GM18502 (cell line): ENCODE data around the gene GMIP.

Source experiments
- ATAC-seq: cut with Tn5 transposase; IDR thresholded peaks from one replicate; pipeline ENCODE4 v1.9.1; 2021; ENCODE audit warnings: mild to moderate bottlenecking; ENCODE audit not compliant: unreplicated experiment, poor library complexity

The GMIP gene

DNA sequence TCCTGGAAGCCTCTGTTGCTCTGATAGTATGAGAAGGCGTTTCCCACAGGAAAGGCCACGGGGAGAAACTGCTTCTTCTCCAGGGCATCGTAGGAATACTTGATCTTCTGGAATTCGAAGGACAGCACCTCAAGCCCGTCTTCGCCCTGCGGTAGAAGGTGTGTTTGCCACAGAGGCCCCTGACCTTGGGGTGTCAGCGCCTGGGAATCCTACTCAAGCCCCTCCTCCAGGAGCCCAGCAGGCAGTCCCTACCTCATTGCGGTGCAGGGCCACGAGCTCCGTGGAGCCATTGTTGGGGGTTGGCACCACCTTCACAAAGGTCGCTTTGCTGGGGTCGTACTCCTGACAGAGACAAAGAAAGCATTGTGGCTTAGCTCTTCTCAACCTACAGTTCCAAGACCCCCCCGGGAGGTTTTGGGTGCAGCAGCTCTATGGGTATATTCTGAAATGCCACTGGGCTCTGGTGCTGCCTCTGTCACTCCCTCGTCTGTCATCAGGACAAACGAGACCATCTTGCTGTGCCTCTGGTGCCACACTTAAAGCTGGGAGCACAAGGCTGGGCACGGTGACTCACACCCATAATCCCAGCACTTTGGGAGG is 16.3 kb upstream of the GMIP start:
- no peak for ATAC-seq

DNA sequence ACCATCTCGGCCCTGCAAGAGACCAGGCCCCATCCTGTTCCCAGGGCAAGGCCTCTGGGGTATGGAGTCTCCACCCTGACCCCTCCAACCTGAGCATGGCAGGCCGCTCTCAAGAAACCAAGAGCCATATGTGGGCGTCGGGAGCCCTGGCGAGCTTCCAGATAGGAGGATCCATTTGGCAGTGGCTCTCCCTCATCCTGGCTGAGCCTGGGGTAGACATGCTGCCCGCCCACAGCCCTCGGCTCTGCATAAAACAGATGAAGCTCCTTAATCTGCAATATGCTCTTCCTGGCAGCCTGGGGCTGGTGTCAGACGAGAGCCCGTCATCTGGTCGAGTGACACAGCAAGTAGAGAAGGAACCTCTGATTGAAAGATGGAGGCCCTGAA is 13.9 kb upstream of the GMIP start:
- ATAC-seq: no peak

DNA sequence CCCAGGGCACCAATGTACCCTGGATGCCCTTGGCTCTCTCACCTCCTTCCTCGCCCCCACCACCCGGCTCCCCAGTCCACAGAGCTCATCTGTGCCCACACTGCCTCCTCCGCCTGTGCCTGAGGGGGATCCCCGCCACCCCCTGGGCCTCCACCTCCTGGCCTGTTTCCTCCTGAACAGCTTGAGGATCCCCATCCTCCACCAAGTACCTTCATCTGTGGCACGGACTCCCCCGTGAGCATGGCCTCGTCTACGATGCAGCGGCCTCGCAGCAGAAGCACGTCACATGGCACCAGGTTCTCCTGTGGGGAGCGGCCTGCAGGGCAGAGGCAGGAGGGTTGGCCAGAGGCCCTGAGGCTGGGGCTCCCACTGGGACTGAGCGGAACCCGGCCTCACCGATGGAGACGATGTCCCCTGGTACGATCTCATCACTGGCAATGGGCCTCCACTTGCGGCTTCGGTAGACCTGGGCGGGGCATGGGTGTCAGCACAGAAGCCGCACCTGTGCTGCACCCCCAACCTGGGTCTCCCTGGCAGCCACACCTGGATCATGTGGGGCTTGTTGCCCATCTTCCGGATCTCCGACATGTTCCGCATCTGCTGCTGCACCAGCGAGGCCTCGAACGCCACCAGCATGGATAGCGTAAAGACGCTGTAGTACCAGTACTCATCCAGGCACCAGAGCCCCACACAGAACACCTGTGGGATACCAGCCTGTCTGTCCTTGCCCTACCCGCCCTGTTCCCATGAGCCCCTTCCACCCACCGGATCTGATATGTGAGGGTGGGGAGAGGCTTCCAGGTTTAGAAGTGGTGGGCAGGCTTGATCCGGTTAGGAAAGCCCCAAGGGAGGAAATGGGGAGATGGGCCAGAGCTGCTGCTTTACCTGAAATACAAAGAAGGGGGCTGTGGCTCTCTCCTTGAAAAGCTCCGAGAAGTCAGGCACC is 13.3 kb upstream of the GMIP start:
- ATAC-seq: no peak

DNA sequence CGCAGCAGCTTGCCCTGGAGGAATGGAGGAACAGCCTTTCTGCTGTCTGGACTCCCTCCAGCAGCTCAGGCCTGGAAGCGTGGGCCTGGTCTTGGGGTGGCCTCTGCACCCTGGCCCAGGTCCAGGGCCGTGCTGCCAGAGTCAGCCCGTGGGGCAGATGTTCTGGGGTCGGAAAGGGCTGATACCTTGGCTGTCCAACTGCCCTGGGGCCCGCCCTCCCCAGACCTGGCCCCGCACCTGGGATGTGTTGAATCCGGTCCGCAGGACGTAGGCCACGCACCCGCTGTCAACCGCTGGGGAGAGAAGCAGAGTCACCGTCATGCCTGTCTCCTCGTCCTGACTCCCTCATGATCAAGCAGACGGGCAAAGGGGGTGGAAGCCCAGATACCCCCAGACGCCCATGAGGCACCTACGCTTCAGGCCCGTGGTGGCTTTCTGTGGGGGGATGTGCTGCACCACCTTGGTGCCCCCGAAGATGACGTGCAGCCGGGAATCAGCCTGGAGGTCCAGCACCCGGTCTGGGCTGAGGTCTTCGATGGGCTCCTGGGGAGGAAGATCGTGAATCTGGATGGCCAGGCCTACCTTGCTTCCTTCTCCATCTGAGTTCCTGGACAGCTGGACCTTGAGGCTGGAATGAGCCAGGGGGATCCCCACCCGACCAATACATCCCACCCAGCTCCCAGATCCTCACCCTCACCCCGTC is 12.3 kb upstream of the GMIP start:
- no peak for ATAC-seq

DNA sequence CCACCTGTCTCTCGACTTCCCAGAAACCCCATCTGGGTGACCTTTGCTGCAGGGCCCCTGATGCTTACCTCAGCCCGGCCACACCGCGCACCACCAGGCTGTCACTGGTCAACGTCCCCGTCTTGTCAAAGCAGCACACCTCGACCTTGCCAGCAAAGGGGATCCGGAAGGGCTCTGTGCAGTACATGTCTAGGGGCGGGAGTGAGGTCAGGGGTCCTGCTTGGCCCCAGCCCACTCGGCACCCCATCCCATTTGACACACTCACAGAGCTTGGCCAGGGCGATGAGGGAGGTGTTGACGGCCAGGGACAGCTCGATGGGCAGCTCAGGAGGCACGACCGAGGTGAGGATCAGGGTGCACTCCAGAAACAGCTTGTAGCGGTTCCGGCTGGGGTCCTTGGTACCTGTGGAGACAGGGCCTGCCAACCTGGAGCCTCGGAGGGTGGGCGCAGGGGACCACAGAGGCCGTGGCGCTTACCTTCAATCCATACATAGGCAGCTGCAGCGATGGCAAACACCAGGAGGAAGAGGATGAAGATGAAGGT is 11.7 kb upstream of the GMIP start:
- ATAC-seq: no peak

DNA sequence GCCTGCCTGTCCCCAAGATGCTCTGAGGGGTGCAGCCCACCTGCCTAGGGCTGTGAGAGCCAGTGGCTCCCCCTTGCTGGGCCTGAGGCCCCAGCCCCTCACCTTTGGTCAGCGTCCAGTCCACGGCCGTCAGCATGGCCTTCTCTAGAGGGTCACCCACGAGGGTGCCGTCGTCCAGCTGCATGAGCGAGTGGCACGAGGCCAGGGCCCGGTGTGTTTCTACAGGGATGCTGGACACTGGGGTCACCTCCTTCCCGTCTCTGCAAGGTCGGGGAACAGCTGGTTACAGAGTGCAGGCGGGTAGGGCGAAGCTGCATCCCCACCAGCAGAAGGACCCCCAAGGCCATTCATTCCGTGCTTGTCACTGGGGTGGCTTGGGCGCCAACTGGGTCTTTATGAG is 11.0 kb upstream of the GMIP start:
- no peak for ATAC-seq

DNA sequence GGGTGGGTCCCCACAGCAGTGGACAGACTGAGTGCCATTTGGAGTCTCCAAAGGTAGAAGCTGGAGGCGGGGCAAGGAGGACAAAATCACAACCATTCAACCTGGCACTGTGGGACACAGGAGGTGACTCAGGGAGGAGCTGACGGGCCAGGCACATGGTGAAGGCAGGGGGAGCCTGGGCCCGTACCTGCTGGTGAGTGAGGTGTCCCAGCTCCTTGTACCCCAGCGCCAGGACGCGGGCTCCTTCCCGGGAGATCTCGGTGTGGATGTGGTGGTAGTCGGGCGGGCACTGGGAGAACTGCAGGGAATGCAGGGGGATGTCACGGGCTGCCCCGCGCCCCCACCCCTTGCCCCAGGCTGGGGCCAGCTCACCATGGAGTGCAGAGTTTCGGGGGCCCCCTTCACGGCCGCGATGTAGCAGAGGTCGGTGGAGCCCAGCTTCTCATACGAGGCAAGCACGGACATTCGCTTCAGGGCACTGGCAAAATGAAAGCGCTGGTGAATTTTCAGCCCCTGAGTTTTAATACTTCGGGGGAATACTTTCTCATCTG is 10.2 kb upstream of the GMIP start:
- ATAC-seq: no peak

DNA sequence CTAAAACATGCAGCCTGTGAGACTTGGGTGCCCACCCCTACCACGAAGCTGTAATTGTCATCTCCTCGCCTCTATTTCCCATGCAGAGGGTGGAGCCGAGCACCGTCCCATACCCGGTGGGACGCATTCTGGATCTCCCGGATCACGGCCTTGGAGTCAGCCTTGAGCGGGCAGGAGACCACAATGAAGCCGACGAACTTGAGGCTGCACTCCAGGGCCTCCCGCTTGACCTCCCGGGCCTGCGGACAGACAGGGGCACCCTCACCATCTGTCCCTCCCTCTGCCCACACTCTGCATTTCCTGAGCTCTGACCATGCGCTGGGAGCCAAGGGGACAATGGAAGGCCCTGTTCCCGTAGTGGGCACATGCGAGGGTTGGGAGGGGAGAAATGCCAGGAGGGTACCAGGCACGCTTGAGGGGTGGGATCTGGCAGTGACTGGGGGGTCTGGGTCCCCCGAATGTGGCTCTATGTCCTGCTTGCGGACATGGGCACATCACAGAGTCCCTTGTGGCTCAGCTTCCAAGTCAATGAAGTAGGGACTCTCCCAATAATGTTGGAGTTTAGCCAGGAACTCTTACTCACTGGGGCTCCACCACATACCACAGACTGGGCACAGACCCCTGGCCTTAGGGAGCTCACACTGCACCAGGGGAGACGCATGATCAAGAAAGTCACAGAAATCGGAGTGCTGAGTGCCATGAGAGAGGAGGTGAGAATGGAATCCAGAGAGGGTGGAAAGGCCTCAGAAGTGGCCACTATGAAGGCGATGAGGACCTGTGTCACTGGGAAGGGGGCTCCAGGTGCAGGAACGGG is 9.2 kb upstream of the GMIP start:
- no peak for ATAC-seq

DNA sequence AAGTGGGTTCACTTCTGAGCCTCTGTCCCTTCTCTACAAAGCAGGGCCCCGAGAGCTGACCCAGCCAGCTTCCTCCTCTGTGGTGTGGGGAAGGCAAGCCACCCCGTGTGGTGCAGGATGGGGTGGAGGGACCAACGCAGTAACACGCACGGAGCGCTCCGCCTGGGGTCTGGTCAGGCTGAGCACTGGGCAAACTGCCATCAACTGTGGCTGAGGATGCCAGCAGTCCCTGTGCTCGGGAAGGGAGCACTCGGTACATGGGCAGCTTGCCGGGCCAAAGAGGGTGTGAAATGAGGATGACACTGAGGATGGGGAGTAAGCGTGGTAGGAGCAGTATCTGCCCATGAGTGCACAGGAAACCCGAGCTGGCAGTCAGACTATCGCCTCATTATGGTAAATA is 7.6 kb upstream of the GMIP start:
- no peak for ATAC-seq

DNA sequence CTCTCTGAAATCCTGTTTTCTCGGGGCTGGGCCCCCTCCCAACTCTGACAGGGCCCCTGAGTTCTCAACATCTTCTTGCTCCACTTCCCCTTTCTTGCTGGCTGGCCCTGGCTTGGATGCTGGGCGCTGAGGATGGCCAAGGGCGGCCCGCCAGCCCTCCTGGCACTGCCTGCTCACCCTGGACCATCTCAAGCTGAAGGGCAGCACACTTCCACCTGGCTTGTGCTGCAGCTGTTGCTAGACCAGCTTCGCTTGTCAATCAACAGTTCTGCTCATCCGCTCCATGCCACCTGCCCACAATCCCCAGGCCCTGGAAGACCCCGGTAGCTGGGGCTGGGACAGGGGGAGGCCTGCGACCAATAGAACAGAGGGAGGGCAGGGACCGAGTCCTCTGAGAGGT is 6.9 kb upstream of the GMIP start:
- ATAC-seq: no peak

DNA sequence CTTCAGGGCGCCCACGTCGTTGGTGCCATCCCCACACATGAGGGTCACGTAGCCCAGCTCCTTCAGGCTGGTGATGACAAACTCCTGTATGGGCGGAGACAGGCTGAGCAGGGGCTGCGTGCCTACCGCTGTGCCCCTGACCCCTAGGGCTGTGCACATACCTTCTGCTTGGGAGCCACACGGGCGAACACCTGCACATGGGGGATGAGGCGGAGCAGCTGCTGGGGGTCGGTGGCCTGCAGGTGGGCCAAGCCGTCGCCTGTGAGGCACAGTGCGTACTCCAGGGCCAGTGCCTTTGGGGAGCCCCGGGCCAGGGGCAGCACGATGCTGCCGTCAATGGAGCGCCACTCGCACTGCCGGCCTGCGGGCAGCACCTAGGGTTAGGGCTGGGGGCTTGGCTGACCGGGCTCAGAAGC is 6.1 kb upstream of the GMIP start:
- ATAC-seq: no peak

DNA sequence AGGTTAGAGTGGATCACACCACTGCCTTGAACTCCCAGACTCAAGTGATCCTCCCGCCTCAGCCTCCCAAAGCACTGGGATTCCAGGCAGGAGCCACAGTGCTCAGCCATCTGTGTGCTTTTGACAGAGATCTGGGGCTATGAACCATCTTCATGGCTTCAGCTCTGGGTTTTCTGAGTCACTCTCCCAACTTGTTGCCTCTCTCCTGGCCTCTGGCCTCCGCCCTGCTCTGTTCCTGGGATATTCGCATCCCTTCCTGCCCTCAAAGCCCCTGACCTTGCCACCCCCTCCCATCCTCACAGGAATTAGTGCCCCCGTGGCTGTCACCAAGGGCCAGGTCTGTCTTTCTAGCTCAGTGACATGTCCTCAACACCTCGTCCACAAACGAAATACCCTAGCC is 5.7 kb upstream of the GMIP start:
- no peak for ATAC-seq

DNA sequence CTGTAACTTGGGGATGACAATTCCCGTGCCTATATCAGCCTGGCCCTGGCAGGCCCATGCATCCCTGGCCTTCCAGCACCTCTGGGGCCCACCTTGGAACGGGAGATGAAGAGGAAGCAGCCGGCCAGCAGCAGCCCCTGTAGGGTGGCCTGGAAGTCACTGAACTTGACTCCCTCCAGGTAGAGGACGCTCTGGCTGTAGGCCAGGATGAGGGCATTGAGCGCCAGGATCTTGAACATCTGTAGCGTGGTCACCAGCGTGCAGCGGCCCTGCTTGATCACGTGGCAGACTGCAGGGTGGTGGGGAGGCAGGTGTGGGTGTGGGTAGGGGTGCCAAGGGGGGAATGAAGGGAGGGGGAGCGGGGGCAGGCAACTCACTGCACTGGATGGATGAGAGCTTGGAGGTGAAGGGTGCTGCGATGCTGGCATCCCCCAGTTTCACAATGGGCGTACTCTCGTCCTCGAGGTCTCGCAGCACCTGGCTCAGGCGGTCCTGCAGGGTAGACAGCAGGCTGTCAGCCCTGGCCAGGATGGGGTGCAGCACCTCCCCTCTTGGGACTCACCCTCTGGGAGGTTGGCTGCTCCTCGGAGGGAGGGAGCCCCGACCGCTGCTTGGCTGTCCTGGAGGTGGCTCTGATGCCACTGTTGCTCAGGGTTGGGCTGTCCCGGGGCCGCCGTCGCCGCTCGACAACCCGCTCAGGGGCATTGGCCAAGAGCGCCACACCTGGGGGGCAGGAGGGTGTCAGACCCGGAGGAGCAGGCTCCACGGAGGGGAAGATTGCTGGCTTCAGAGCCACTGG is 3.8 kb upstream of the GMIP start:
- ATAC-seq: no peak

DNA sequence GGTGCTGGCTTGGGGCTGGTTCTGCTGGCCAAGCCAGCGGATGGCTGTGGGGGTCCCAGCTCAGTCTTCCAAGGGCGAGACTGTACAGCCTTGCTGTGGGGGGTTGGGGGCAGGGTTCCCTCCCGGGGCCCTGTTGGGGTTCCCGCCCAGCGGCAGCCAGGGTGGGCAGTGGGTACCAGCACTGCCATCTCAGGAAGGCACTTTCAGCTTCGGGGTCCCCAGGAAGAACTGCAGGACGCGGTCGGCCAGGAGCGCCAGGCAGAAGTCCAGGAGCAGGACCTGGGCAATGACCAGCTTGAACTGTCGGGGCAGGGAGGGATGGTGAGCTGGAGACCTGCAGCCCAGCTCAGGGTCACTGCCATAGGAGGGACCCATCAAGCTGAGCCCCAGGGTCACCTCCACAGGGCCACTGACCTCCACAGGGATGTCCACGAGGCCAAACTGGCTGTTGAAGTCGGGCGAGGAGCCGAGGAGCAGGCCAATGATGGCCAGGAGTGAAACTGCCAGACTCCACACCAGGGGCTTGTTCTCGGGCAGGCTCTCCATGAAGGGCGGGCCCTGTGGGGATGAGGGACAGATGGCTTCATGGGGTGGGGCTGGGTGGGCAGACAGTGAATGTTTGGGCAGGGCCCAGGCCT is 1.9 kb upstream of the GMIP start:
- no peak for ATAC-seq

DNA sequence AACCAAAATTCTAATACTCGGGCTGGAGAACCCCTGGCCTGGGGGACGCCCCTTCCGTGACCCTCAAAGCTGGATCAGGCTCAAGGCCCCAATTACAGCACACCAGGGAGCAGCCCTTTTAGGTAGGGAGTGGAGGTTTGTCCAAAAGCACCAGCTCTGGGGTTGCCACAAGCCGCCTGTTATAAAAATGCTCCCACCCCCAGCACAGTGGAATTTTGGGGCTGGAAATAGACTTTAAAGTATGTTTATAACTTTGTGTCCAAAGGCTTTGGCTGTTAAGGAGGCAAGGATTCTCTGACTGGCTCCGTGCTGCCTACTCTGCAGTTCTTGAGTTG is 564 bp upstream of the GMIP start:
- ATAC-seq: no peak

DNA sequence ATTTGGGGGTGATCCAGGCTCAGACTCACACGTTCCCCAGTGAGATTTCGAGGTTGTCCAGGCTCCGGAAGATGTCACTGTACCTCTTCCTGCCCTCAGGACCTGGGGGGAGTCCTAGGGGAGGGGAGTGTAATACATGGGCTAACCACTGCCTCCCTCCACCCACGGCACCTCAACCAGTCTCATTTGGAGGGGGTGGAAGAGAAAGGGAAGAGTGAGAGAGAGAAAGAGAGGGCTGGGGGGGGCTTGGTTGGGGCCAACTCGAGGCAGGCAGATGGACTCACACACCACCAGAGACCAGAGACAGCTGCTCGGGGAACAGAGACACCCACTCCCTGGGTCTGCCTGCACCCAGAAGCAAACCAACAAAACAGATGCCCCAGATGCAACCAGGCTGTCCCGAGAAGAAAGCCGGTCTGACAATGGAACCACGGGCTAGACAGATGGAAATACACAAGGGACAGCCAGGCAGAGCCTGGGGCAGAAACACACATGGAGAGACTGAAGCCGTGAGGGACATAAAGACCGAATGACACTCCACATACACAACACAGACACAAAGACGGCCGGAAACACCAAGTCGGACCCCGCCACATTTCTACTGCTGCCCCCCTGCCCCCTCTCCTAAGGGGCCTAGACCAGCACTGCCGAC is 825 bp downstream of the GMIP start:
- ATAC-seq: no peak

DNA sequence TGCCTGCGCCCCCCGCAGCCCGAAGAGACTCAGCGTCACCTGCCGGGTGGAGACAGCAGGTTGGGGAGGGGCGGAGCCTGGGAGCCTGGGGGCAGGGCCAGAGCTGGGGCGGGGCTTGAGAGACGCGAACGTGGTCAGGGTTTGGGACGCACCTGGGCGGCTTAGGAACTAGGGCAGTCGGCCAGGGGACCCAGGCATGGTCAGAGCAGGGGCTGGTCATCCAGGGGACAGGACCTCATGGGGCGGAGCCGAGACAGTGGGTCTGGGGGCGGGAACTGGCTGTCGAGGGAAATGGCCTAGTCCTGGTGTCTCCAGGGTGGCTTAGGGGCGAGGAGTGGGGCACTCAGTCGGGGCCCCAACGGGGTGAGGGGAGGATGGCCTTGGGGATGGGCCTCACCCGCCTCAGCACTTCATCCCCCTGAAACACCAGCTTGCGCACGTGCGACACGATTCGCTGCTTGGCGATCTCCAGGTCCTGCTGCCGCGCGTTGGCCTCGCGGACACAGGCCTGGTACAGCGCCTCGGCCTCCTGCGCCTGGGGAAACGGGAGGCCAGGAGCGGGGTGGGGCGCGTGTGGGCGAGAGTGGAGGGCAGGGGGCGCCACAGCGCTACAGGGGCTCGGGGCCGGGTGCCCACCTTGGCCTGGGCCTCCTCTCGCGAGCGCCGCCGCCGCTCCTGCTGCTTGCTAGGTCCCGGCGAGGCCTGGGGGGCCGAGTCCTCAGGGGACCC is 5.8 kb downstream of the GMIP start:
- no peak for ATAC-seq

DNA sequence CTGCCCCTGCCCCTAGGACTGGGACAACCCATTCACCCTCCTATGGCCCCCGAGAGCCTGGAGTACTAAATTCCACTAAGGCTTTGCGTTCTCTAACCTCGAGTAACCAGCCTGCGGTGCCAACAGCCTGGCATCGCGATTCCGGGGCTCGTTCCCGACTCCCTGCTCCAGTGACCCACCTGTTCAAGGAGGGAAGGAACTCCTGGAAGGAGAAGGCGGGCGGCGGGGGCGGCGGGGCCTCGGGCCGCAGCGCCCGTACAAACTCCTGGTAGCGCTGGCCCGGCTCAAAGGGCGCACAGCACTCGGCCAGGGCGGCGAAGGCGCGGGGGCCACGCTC is 6.3 kb downstream of the GMIP start:
- ATAC-seq: no peak
